CD14-positive monocyte (primary cell): ENCODE measurements around the gene GEMIN8. TPM values are rescaled to one million over a fixed set of nuclear protein-coding genes. Genes with fewer than 3 reads are reported as not detected.

Experiments
- DNase-seq, 3 donors: peaks; one replicate each; pipeline ENCODE4 v3.0.0-alpha.2; 2011 to 2022
- H2AFZ ChIP-seq: 2 replicates; pipeline ENCODE4 v1.6.0; 2012; ENCODE audit warnings: mild to moderate bottlenecking, low read depth, low read length, inconsistent platforms; ENCODE audit not compliant: insufficient read depth, poor library complexity, severe bottlenecking
- H3K27ac ChIP-seq, 2 donors: 1 replicate in 1 of 2; 2 replicates in 1 of 2; pipeline ENCODE4 v1.5.1; 2012 to 2013; ENCODE audit warnings: low read length in 2 of 2, control low read depth in 1 of 2, inconsistent platforms in 1 of 2, low read depth in 1 of 2, mild to moderate bottlenecking in 1 of 2
- H3K27me3 ChIP-seq, 2 donors: one replicate each; pipeline versions ENCODE4 v1.6.0 to v1.6.1; 2011 to 2013; ENCODE audit warnings: low read length in 2 of 2; ENCODE audit not compliant: control insufficient read depth in 2 of 2, insufficient read depth in 2 of 2
- H3K36me3 ChIP-seq, 2 donors: replicated peaks in 1 of 2; 1 replicate in 1 of 2; 2 replicates in 1 of 2; pipeline versions ENCODE4 v1.5.1 to v1.6.1; 2012 to 2013; ENCODE audit warnings: low read length in 2 of 2, control low read depth in 1 of 2, inconsistent platforms in 1 of 2, mild to moderate bottlenecking in 1 of 2; ENCODE audit not compliant: insufficient read depth in 2 of 2, control insufficient read depth in 1 of 2
- H3K4me1 ChIP-seq, 2 donors: 1 replicate in 1 of 2; 2 replicates in 1 of 2; pipeline versions ENCODE4 v1.5.1 to v1.6.1; 2012 to 2013; ENCODE audit warnings: low read length in 2 of 2, control low read depth in 1 of 2, inconsistent platforms in 1 of 2, mild to moderate bottlenecking in 1 of 2, moderate library complexity in 1 of 2; ENCODE audit not compliant: insufficient read depth in 2 of 2, control insufficient read depth in 1 of 2
- H3K4me2 ChIP-seq: replicated peaks from 2 replicates; pipeline ENCODE3; 2012; ENCODE audit warnings: low read length, moderate library complexity, mild to moderate bottlenecking; ENCODE audit not compliant: poor library complexity, severe bottlenecking; ENCODE audit errors: extremely low read depth
- H3K4me3 ChIP-seq, 3 experiments: fragments of 200-600 bp in 1 of 3; sonication (generic) in 1 of 3; replicated peaks in 1 of 3; 1 replicate in 2 of 3; 2 replicates in 1 of 3; pipeline ENCODE4 v1.5.1; 2011 to 2013; ENCODE audit warnings: low read length in 3 of 3, mild to moderate bottlenecking in 3 of 3, control low read depth in 2 of 3, low read depth in 2 of 3, inconsistent platforms in 1 of 3, moderate library complexity in 1 of 3
- H3K79me2 ChIP-seq: 2 replicates; pipeline ENCODE4 v1.6.0; 2012; ENCODE audit warnings: mild to moderate bottlenecking, control low read depth, inconsistent platforms, low read length, moderate library complexity; ENCODE audit not compliant: insufficient read depth
- H3K9ac ChIP-seq: 2 replicates; pipeline ENCODE4 v1.6.0; 2017; ENCODE audit warnings: low read length, mild to moderate bottlenecking; ENCODE audit not compliant: insufficient read depth, poor library complexity, severe bottlenecking
- H3K9me3 ChIP-seq, 2 donors: replicated peaks in 1 of 2; 1 replicate in 1 of 2; 2 replicates in 1 of 2; pipeline versions ENCODE4 v1.5.1 to v1.6.1; 2012 to 2013; ENCODE audit warnings: low read length in 2 of 2, control low read depth in 1 of 2; ENCODE audit not compliant: control insufficient read depth in 1 of 2, insufficient read depth in 1 of 2
- H4K20me1 ChIP-seq: 2 replicates; pipeline ENCODE4 v1.6.0; 2012; ENCODE audit warnings: mild to moderate bottlenecking, low read length, control low read depth, moderate library complexity; ENCODE audit not compliant: insufficient read depth
- H3K27ac Mint-ChIP-seq, 7 donors: one replicate each; pipeline ENCODE4 v1.8.0; 2020; ENCODE audit warnings: mild to moderate bottlenecking in 7 of 7, mixed read lengths in 7 of 7, moderate library complexity in 6 of 7, inconsistent platforms in 2 of 7
- H3K27me3 Mint-ChIP-seq, 3 donors: one replicate each; pipeline ENCODE4 v1.8.0; 2021 to 2022; ENCODE audit warnings: low read depth in 3 of 3, mild to moderate bottlenecking in 3 of 3, mixed read lengths in 3 of 3, moderate library complexity in 3 of 3, inconsistent platforms in 1 of 3
- H3K36me3 Mint-ChIP-seq, 2 donors: one replicate each; pipeline ENCODE4 v1.8.0; 2020; ENCODE audit warnings: mixed read lengths in 2 of 2, inconsistent platforms in 1 of 2, mild to moderate bottlenecking in 1 of 2
- H3K4me1 Mint-ChIP-seq: one replicate; pipeline ENCODE4 v1.8.0; 2020; ENCODE audit warnings: mild to moderate bottlenecking, mixed read lengths
- H3K4me3 Mint-ChIP-seq, 2 donors: one replicate each; pipeline ENCODE4 v1.8.0; 2020; ENCODE audit warnings: mild to moderate bottlenecking in 2 of 2, mixed read lengths in 2 of 2, moderate library complexity in 1 of 2
- H3K9me3 Mint-ChIP-seq, 7 donors: one replicate each; pipeline ENCODE4 v1.8.0; 2020 to 2022; ENCODE audit warnings: mixed read lengths in 7 of 7, mild to moderate bottlenecking in 6 of 7, moderate library complexity in 6 of 7, inconsistent platforms in 2 of 7
- WGBS: methylation state at CpG from one replicate; pipeline ENCODE4 v1.1.5; 2013; ENCODE audit warnings: missing lambda C conversion rate; ENCODE audit not compliant: insufficient coverage; 5-methylcytosine and 5-hydroxymethylcytosine counted together
- intact Hi-C, 2 donors: fragments of 100-400 bp; cut with micrococcal nuclease; formaldehyde crosslinking; loops; one replicate each; pipeline versions ENCODE4 v1.15.0 to v1.15.1; 2023
- polyA plus RNA-seq, 3 donors: library from polyadenylated mRNA; depleted of rRNA in 1 of 3; unstranded in 2 of 3; stranded (reverse) in 1 of 3; fragments of 300-500 nt in 2 of 3; fragments of >200 nt in 1 of 3; fragmentation: Illumina TruSeq in 2 of 3; gene quantifications; 1 replicate in 2 of 3; 2 replicates in 1 of 3; pipeline ENCODE4 v1.2.3, GENCODE V29; 2012 to 2021
- TF ChIP-seq, protein P1 (sequence below): fragments of 200-600 bp; IDR thresholded peaks from one replicate; pipeline ENCODE4 v1.8.0; 2022; ENCODE audit warnings: antibody characterized with exemption, mild to moderate bottlenecking

The GEMIN8 gene
- polyA plus RNA-seq, 3 donors: 10.9 to 15.0 (median 12.6) TPM

DNA sequence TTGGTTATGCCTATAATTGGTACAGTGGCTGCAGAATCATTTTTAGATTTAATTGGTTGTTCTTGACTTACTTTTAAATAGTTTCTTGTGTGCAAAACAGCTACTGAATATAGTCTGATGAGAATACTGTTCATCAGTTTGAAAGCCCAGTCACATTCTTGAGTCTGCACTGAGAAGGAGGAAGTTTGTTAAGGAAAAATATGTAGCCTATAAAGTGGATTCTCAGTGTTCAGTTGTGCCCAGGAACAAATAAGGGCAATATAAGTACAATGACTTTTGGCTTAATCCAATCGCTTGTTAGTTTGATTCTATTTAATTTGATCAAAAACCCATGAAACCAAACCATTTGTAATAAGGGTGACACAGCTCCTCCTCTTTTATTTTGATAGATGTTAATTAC, 32.8 kb upstream of the GEMIN8 start:
- intact Hi-C loops: no loop called here
- no peak for DNase-seq
- TF ChIP-seq, protein P1, sequence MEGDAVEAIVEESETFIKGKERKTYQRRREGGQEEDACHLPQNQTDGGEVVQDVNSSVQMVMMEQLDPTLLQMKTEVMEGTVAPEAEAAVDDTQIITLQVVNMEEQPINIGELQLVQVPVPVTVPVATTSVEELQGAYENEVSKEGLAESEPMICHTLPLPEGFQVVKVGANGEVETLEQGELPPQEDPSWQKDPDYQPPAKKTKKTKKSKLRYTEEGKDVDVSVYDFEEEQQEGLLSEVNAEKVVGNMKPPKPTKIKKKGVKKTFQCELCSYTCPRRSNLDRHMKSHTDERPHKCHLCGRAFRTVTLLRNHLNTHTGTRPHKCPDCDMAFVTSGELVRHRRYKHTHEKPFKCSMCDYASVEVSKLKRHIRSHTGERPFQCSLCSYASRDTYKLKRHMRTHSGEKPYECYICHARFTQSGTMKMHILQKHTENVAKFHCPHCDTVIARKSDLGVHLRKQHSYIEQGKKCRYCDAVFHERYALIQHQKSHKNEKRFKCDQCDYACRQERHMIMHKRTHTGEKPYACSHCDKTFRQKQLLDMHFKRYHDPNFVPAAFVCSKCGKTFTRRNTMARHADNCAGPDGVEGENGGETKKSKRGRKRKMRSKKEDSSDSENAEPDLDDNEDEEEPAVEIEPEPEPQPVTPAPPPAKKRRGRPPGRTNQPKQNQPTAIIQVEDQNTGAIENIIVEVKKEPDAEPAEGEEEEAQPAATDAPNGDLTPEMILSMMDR: no peak
- no peak overlapping the region for H3K4me3 ChIP-seq
- H3K36me3 ChIP-seq: no peaks in the 10 kb centered on the region
- H3K4me2 ChIP-seq: no peak overlapping the region
- no peak overlapping the region for H3K27ac ChIP-seq
- peaks cover 0 to 10% (median 2%) of the 10 kb centered on the region in 3 donors for H3K27me3 Mint-ChIP-seq
- no peaks in the 10 kb centered on the region for H3K9me3 ChIP-seq
- WGBS: no CpG with 5 or more reads among the region's 1 CpG
- H3K9me3 Mint-ChIP-seq: peaks cover 0 to 9% (median 0%) of the 10 kb centered on the region in 7 donors
- H3K4me3 Mint-ChIP-seq: no peak overlapping the region
- no peak overlapping the region for H3K9ac ChIP-seq
- peaks cover 0 to 2% of the 10 kb centered on the region in 2 donors for H3K27me3 ChIP-seq
- no peaks in the 10 kb centered on the region for H4K20me1 ChIP-seq
- no peak overlapping the region for H2AFZ ChIP-seq
- no peaks in the 10 kb centered on the region for H3K79me2 ChIP-seq
- no peaks in the 10 kb centered on the region for H3K36me3 Mint-ChIP-seq
- no peak overlapping the region for H3K27ac Mint-ChIP-seq
- no peaks in the 10 kb centered on the region for H3K4me1 ChIP-seq
- no peaks in the 10 kb centered on the region for H3K4me1 Mint-ChIP-seq

DNA sequence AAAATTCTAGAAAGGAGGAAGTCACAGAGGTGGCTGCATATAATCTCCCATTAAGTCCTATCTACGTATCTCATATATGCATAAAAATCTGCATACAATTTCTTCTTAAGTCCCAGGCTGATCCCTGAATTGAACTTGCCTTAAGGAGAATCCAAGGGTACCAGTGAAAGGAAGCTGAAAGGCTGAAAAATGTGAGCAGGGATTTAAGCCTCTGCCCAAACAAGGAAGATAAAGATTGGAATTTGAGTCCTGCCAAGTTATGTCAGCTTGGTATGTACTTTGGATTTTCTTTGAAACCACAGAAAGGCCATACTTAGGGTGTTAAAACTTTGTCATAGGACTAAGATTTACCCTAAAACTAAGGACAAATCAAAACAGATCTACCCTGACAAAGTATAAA, 26.5 kb upstream of the GEMIN8 start:
- H3K79me2 ChIP-seq: no peaks in the 10 kb centered on the region
- no peak overlapping the region for H3K27ac ChIP-seq
- no peak overlapping the region for H3K4me3 ChIP-seq
- no peak overlapping the region for H2AFZ ChIP-seq
- H3K4me1 Mint-ChIP-seq: no peaks in the 10 kb centered on the region
- H3K4me2 ChIP-seq: no peak overlapping the region
- TF ChIP-seq, protein P1: no peak
- no peak overlapping the region for H3K9ac ChIP-seq
- peaks cover 0 to 4% of the 10 kb centered on the region in 2 donors for H3K27me3 ChIP-seq
- no peaks in the 10 kb centered on the region for H3K4me1 ChIP-seq
- no peaks in the 10 kb centered on the region for H3K36me3 Mint-ChIP-seq
- H3K27ac Mint-ChIP-seq: no peak overlapping the region
- DNase-seq: no peak
- no peaks in the 10 kb centered on the region for H3K9me3 Mint-ChIP-seq
- H3K4me3 Mint-ChIP-seq: no peak overlapping the region
- WGBS: no CpG with 5 or more reads among the region's 1 CpG
- no peaks in the 10 kb centered on the region for H4K20me1 ChIP-seq
- H3K9me3 ChIP-seq: no peaks in the 10 kb centered on the region
- intact Hi-C loops: no loop called here
- H3K27me3 Mint-ChIP-seq: peaks cover 0 to 4% (median 2%) of the 10 kb centered on the region in 3 donors
- H3K36me3 ChIP-seq: no peaks in the 10 kb centered on the region
